OCI-LY7 (cell line): ENCODE measurements around the gene FNDC3B. TPM values are rescaled to one million over a fixed set of nuclear protein-coding genes. Genes with fewer than 3 reads are reported as not detected.

ENCODE experiments used
- BruUV-seq: library from RNA; stranded (reverse); fragments of 400-500 nt; replicated peaks from 2 replicates; lab custom pipeline; 2021; lab: Mats Ljungman, UMichigan
- CTCF ChIA-PET: fragments of 300-600 bp; sonication (Branson Sonifier 250); formaldehyde crosslinking; loops from one replicate; lab custom pipeline; 2022; ENCODE audit warnings: antibody characterized with exemption; ENCODE audit not compliant: unreplicated experiment; lab: Charles Lee
- POLR2A ChIA-PET: fragments of 300-600 bp; sonication (Branson Sonifier 250); formaldehyde crosslinking; loops from one replicate; lab custom pipeline; 2022; ENCODE audit warnings: antibody characterized with exemption; lab: Charles Lee
- DNase-seq: peaks from one replicate; pipeline ENCODE4 v3.0.0-alpha.2; 2015; ENCODE audit warnings: low spot score
- H2AFZ ChIP-seq: fragments of 200-600 bp; sonication (generic), shearing (Covaris generic); 2 replicates; pipeline ENCODE4 v1.6.1; 2014; ENCODE audit warnings: mild to moderate bottlenecking, antibody characterized with exemption, low read length, moderate library complexity
- H3K27ac ChIP-seq: fragments of 200-600 bp; sonication (generic); 2 replicates; pipeline ENCODE4 v1.5.1; 2014; ENCODE audit warnings: mixed run types, low read depth, mild to moderate bottlenecking, moderate library complexity, low read length, inconsistent platforms; ENCODE audit not compliant: poor library complexity, severe bottlenecking
- H3K36me3 ChIP-seq: fragments of 200-600 bp; sonication (generic); 2 replicates; pipeline ENCODE4 v1.6.1; 2014; ENCODE audit warnings: mild to moderate bottlenecking, antibody characterized with exemption, low read length, moderate library complexity, mixed read lengths; ENCODE audit not compliant: insufficient read depth
- H3K4me1 ChIP-seq: fragments of 200-600 bp; sonication (generic); 2 replicates; pipeline ENCODE4 v1.5.1; 2014; ENCODE audit warnings: mild to moderate bottlenecking, low read length; ENCODE audit not compliant: insufficient read depth, poor library complexity, severe bottlenecking
- H3K4me2 ChIP-seq: fragments of 200-600 bp; sonication (generic); 2 replicates; pipeline ENCODE4 v1.6.1; 2014; ENCODE audit warnings: mild to moderate bottlenecking, low read length
- H3K4me3 ChIP-seq: fragments of 200-600 bp; sonication (generic); 2 replicates; pipeline ENCODE4 v1.5.1; 2014; ENCODE audit warnings: mild to moderate bottlenecking, low read depth, low read length; ENCODE audit not compliant: poor library complexity, severe bottlenecking
- H3K79me2 ChIP-seq: fragments of 200-600 bp; sonication (generic); 2 replicates; pipeline ENCODE4 v1.6.1; 2016; ENCODE audit warnings: low read depth, mild to moderate bottlenecking, low read length, moderate library complexity, mixed read lengths; ENCODE audit not compliant: insufficient read depth
- H3K9me2 ChIP-seq: fragments of 200-600 bp; sonication (generic); 2 replicates; pipeline ENCODE4 v1.6.1; 2016; ENCODE audit warnings: mild to moderate bottlenecking, low read length, mixed read lengths; ENCODE audit not compliant: insufficient read depth
- H3K9me3 ChIP-seq: fragments of 200-600 bp; sonication (generic); 2 replicates; pipeline ENCODE4 v1.6.1; 2014; ENCODE audit warnings: mild to moderate bottlenecking, mixed run types, low read length, mixed read lengths
- H4K20me1 ChIP-seq: fragments of 200-600 bp; sonication (generic); 2 replicates; pipeline ENCODE4 v1.6.1; 2014; ENCODE audit warnings: mild to moderate bottlenecking, antibody characterized with exemption, low read length, moderate library complexity, mixed read lengths; ENCODE audit not compliant: insufficient read depth
- CTCF ChIP-seq: fragments of 200-600 bp; sonication (generic); conservative IDR thresholded peaks from 2 replicates; pipeline ENCODE4 v1.5.1; 2014; ENCODE audit warnings: mild to moderate bottlenecking, antibody characterized with exemption, low read length, moderate library complexity, mixed read lengths
- EZH2phosphoT487 ChIP-seq: fragments of 200-600 bp; sonication (generic); IDR thresholded peaks from 2 replicates; pipeline ENCODE4 v1.6.1; 2018; ENCODE audit warnings: low read depth, borderline replicate concordance, mild to moderate bottlenecking, mixed run types, antibody characterized with exemption, low read length, moderate library complexity, mixed read lengths
- intact Hi-C: fragments of 100-400 bp; cut with micrococcal nuclease; formaldehyde crosslinking; loops from one replicate; pipeline ENCODE4 v1.10.0; 2022; ENCODE audit not compliant: unreplicated experiment
- total RNA-seq, 2 experiments: library from RNA; depleted of rRNA in 1 of 2; stranded (reverse); fragments of >200 nt in 1 of 2; shearing (Covaris generic) in 1 of 2; gene quantifications; 2 replicates each; pipeline ENCODE4 v1.2.3, GENCODE V29; 2014 to 2022

The FNDC3B gene
- total RNA-seq, 2 experiments from 2014 or later = 23.3 to 28.5 TPM

GRCh38 chr3:172311217-172311616 lies 271.8 kb downstream of the FNDC3B start:
- Histone ChIP-seq H3K4me1 (no peaks in the 10 kb centered on the region), H3K4me2 (no peak overlapping the region), H3K9me2 (no peaks in the 10 kb centered on the region), H3K4me3 (no peak overlapping the region), H3K36me3 (no peaks in the 10 kb centered on the region; the same call in 1 of the 2 replicates), H2AFZ (no peak overlapping the region), H3K79me2 (no peaks in the 10 kb centered on the region), H4K20me1 (no peaks in the 10 kb centered on the region), H3K27ac (no peak overlapping the region), H3K9me3 (no peaks in the 10 kb centered on the region)
- TF ChIP-seq CTCF (no peak), EZH2phosphoT487 (no peak)
- intact Hi-C loops = no loop called here
- ChIA-PET CTCF (no interaction called here), POLR2A (interaction anchor here (0.6 to 0.7 kb wide), 2 partner anchors 30 to 398 kb away, joined by 3 to 4 read pairs; no protein-coding TSS in a partner anchor)
- no TSS peak for BruUV-seq
- DNase-seq = no peak

- BruUV-seq = no TSS peak
- Histone ChIP-seq H4K20me1 (no peaks in the 10 kb centered on the region), H3K36me3 (no peaks in the 10 kb centered on the region; the same call in 1 of the 2 replicates), H3K79me2 (no peaks in the 10 kb centered on the region), H3K27ac (no peak overlapping the region), H3K9me3 (no peaks in the 10 kb centered on the region), H3K4me2 (no peak overlapping the region), H3K9me2 (no peaks in the 10 kb centered on the region), H2AFZ (no peak overlapping the region), H3K4me3 (no peak overlapping the region), H3K4me1 (no peaks in the 10 kb centered on the region)
- ChIA-PET POLR2A (interaction anchor here (0.7 to 0.8 kb wide), 2 partner anchors 106 to 483 kb away, joined by 3 to 5 read pairs; no protein-coding TSS in a partner anchor), CTCF (no interaction called here)
- TF ChIP-seq EZH2phosphoT487 (no peak), CTCF (no peak)
- intact Hi-C loops = no loop called here
- no peak for DNase-seq
Measured at GRCh38 chr3:172312001-172312400, 272.6 kb downstream of the FNDC3B start.

- Histone ChIP-seq H3K9me2 (no peaks in the 10 kb centered on the region), H3K4me2 (no peak overlapping the region), H4K20me1 (no peaks in the 10 kb centered on the region), H2AFZ (no peak overlapping the region), H3K9me3 (no peaks in the 10 kb centered on the region), H3K27ac (no peak overlapping the region), H3K4me1 (no peaks in the 10 kb centered on the region), H3K79me2 (no peaks in the 10 kb centered on the region), H3K4me3 (no peak overlapping the region), H3K36me3 (no peaks in the 10 kb centered on the region; the same call in 1 of the 2 replicates)
- TF ChIP-seq EZH2phosphoT487 (no peak), CTCF (no peak)
- ChIA-PET CTCF (no interaction called here), POLR2A (interaction anchor here (0.8 to 1.0 kb wide), 2 partner anchors 484 to 764 kb away, joined by 3 to 6 read pairs; no protein-coding TSS in a partner anchor)
- intact Hi-C loops = no loop called here
- no peak for DNase-seq
- no TSS peak for BruUV-seq
Measured at GRCh38 chr3:172312711-172313110, 273.3 kb downstream of the FNDC3B start.
